HepG2 (cell line): ENCODE data around the gene SNX22. TPM values are rescaled to one million over a fixed set of nuclear protein-coding genes. Genes with fewer than 3 reads are reported as not detected.

Experiments
- EHMT2 ChIP-seq: fragments of 200-600 bp; sonication (generic); IDR thresholded peaks from 2 replicates; pipeline ENCODE4 v1.7.0; 2017; ENCODE audit warnings: antibody characterized with exemption, low read depth, low read length, borderline replicate concordance
- GPBP1L1 ChIP-seq: sonication (generic); formaldehyde crosslinking; IDR thresholded peaks from 2 replicates; pipeline ENCODE4 v1.5.0; 2020; ENCODE audit warnings: mild to moderate bottlenecking, missing genetic modification reagents
- HES4 ChIP-seq: sonication (generic); formaldehyde crosslinking; IDR thresholded peaks from 2 replicates; pipeline ENCODE4 v1.9.0; 2021; ENCODE audit warnings: mild to moderate bottlenecking, missing genetic modification reagents, borderline replicate concordance
- KDM3A ChIP-seq: IDR thresholded peaks from 2 replicates; pipeline ENCODE4 v1.6.1; 2018; ENCODE audit warnings: low read depth, missing compliant biosample characterization
- KLF6 ChIP-seq: IDR thresholded peaks from 2 replicates; pipeline ENCODE4 v1.8.0; 2016; ENCODE audit warnings: missing biosample characterization, missing genetic modification reagents
- NR1H2 ChIP-seq: sonication (generic); formaldehyde crosslinking; IDR thresholded peaks from 2 replicates; pipeline ENCODE4 v1.8.1; 2022; ENCODE audit warnings: low read depth, missing genetic modification reagents, borderline replicate concordance
- NR2C2 ChIP-seq: sonication (generic); formaldehyde crosslinking; IDR thresholded peaks from 2 replicates; pipeline ENCODE4 v1.4.0; 2020; ENCODE audit warnings: missing genetic modification reagents, mild to moderate bottlenecking, moderate library complexity, borderline replicate concordance
- NR2F2 ChIP-seq: IDR thresholded peaks from 2 replicates; pipeline ENCODE4 v1.6.1; 2012; ENCODE audit warnings: low read depth, inconsistent platforms, borderline replicate concordance
- NR2F6 ChIP-seq, 2 experiments: IDR thresholded peaks; 2 replicates each; pipeline ENCODE4 v1.6.1; 2016; ENCODE audit warnings: antibody characterized with exemption in 1 of 2, mild to moderate bottlenecking in 1 of 2
- PCBP1 ChIP-seq: fragments of 200-400 bp; formaldehyde crosslinking; IDR thresholded peaks from 2 replicates; pipeline ENCODE4 v1.6.1; 2017; ENCODE audit warnings: mild to moderate bottlenecking, low read depth, low read length, borderline replicate concordance
- PHF8 ChIP-seq: sonication (generic); formaldehyde crosslinking; IDR thresholded peaks from 2 replicates; pipeline ENCODE4 v1.5.0; 2020; ENCODE audit warnings: missing genetic modification reagents
- STAG1 ChIP-seq: sonication (generic); formaldehyde crosslinking; IDR thresholded peaks from 2 replicates; pipeline ENCODE4 v1.4.0; 2020; ENCODE audit warnings: missing genetic modification reagents
- TBX2 ChIP-seq: sonication (generic); formaldehyde crosslinking; IDR thresholded peaks from 2 replicates; pipeline ENCODE4 v1.5.0; 2020; ENCODE audit warnings: missing genetic modification reagents, mild to moderate bottlenecking, borderline replicate concordance
- TCF12 ChIP-seq, 2 experiments: fragments of 450-650 bp in 1 of 2; sonication (generic) in 1 of 2; formaldehyde crosslinking in 1 of 2; IDR thresholded peaks; 2 replicates each; pipeline versions ENCODE4 v1.6.1 to v1.8.0; 2017 to 2022; ENCODE audit warnings: antibody characterized with exemption in 1 of 2, mild to moderate bottlenecking in 1 of 2, missing genetic modification reagents in 1 of 2, moderate library complexity in 1 of 2
- TFAP4 ChIP-seq: sonication (generic); IDR thresholded peaks from 2 replicates; pipeline ENCODE4 v1.6.1; 2016; ENCODE audit warnings: low read depth, borderline replicate concordance
- TFDP1 ChIP-seq: IDR thresholded peaks from 2 replicates; pipeline ENCODE4 v1.6.1; 2016; ENCODE audit warnings: missing compliant biosample characterization, missing genetic modification reagents, borderline replicate concordance
- ZBED4 ChIP-seq: sonication (generic); formaldehyde crosslinking; IDR thresholded peaks from 2 replicates; pipeline ENCODE4 v1.4.0; 2020; ENCODE audit warnings: missing genetic modification reagents, borderline replicate concordance
- ZNF234 ChIP-seq: sonication (generic); formaldehyde crosslinking; conservative IDR thresholded peaks from 2 replicates; pipeline ENCODE4 v1.5.1; 2020; ENCODE audit warnings: mild to moderate bottlenecking, missing genetic modification reagents
- ZNF274 ChIP-seq: sonication (generic); formaldehyde crosslinking; IDR thresholded peaks from 2 replicates; pipeline ENCODE4 v1.5.1; 2020; ENCODE audit warnings: mild to moderate bottlenecking, missing genetic modification reagents
- ZNF546 ChIP-seq: sonication (generic); formaldehyde crosslinking; conservative IDR thresholded peaks from 2 replicates; pipeline ENCODE4 v1.8.1; 2023; ENCODE audit warnings: mild to moderate bottlenecking, missing genetic modification reagents
- ZNF749 ChIP-seq: sonication (generic); formaldehyde crosslinking; IDR thresholded peaks from 2 replicates; pipeline ENCODE4 v1.8.0; 2022; ENCODE audit warnings: mild to moderate bottlenecking, missing genetic modification reagents, moderate library complexity, borderline replicate concordance
- polyA plus RNA-seq, 8 experiments: library from polyadenylated mRNA; depleted of rRNA in 3 of 8; stranded (reverse) in 7 of 8; unstranded in 1 of 8; fragments of >200 nt; fragmentation: Illumina TruSeq in 4 of 8; extraction: Trizol in 4 of 8; gene quantifications; 2 replicates each; pipeline versions ENCODE4 v1.2.1 to v1.2.3, GENCODE V29; 2011 to 2016; ENCODE audit warnings: low read depth in 4 of 8, missing spikeins in 1 of 8, mixed read lengths in 1 of 8; ENCODE audit not compliant: insufficient read depth in 1 of 8
- total RNA-seq, 5 experiments: library from RNA; depleted of rRNA; stranded (reverse); fragments of >200 nt; fragmentation: Illumina TruSeq; extraction: Trizol; gene quantifications; 2 replicates each; pipeline ENCODE4 v1.2.3, GENCODE V29; 2016; ENCODE audit warnings: low read depth in 1 of 5

The SNX22 gene
- total and polyA plus RNA-seq, 2 of the 13 experiments (the other 11 are each of a cell fraction or from before 2014, with no cell fraction given), result 2.3 to 5.5 TPM

- no peak for TF ChIP-seq NR2F6 (IDR thresholded peaks at IDR 0.05)
- peak; percentile 18; the same call in 1 of the 2 replicates for TF ChIP-seq NR2F6 (CRISPR knock-in tag; IDR thresholded peaks at IDR 0.05)
- peak; percentile 41; the same call in 1 of the 2 replicates for TF ChIP-seq TFDP1 (CRISPR knock-in tag)
- no peak for TF ChIP-seq TBX2 (CRISPR knock-in tag)
- TF ChIP-seq NR1H2, result no peak
- no peak for TF ChIP-seq TFAP4
- peak; percentile 33; the same call in 1 of the 2 replicates for TF ChIP-seq ZBED4 (CRISPR knock-in tag)
- no peak for TF ChIP-seq HES4 (CRISPR knock-in tag)
- TF ChIP-seq ZNF749, result no peak
- TF ChIP-seq NR2C2 (CRISPR knock-in tag), result peak; percentile 53; the same call in 1 of the 2 replicates
- 0 out of 2 replicates have a peak, but pooled peaks have one; percentile 27 for TF ChIP-seq PHF8 (CRISPR knock-in tag)
- no peak for TF ChIP-seq ZNF234
- 0 out of 2 replicates have a peak, but pooled peaks have one; percentile 66 for TF ChIP-seq KDM3A
- TF ChIP-seq GPBP1L1 (CRISPR knock-in tag), result no peak
- no peak for TF ChIP-seq EHMT2
- peak; percentile 83 for TF ChIP-seq STAG1 (CRISPR knock-in tag)
- 0 out of 2 replicates have a peak, but pooled peaks have one; percentile 30 for TF ChIP-seq KLF6 (CRISPR knock-in tag)
- TF ChIP-seq ZNF274 (CRISPR knock-in tag), result no peak
- no peak for TF ChIP-seq TCF12 (IDR thresholded peaks at IDR 0.05)
- no peak for TF ChIP-seq TCF12 (CRISPR knock-in tag; IDR thresholded peaks at IDR 0.05)
- no peak for TF ChIP-seq NR2F2
- TF ChIP-seq ZNF546 (CRISPR knock-in tag), result no peak
- no peak for TF ChIP-seq PCBP1
Measured at GRCh38 chr15:64153480-64154367, 2.2 kb downstream of the SNX22 start (continued).
